HG03565 (cell line): ENCODE data around the gene ATAT1.

Experiments
- ATAC-seq: cut with Tn5 transposase; IDR thresholded peaks from one replicate; pipeline ENCODE4 v1.9.1; 2021; ENCODE audit warnings: mild to moderate bottlenecking, moderate library complexity; ENCODE audit not compliant: unreplicated experiment

Gene ATAT1

GRCh38 chr6:30613251-30614043 is 13.2 kb upstream of the ATAT1 start:
- no peak for ATAC-seq

- ATAC-seq = no peak
Measured at GRCh38 chr6:30614044-30614842, 12.4 kb upstream of the ATAT1 start.

- ATAC-seq = peak; percentile 29
Measured at GRCh38 chr6:30614843-30615218, 11.8 kb upstream of the ATAT1 start.

GRCh38 chr6:30615219-30615957 is 11.3 kb upstream of the ATAT1 start:
- no peak for ATAC-seq

GRCh38 chr6:30615958-30616810 is 10.5 kb upstream of the ATAT1 start:
- no peak for ATAC-seq

GRCh38 chr6:30616811-30617564 is 9.7 kb upstream of the ATAT1 start, which contains the start of gene PPP1R10:
PPP1R10 (minus strand) TSS chr6:30617243; CDS start chr6:30609944, 7,299 bp downstream.
- ATAC-seq = peak; percentile 74

- peak; percentile 57 for ATAC-seq
Measured at GRCh38 chr6:30617565-30618269, 9.0 kb upstream of the ATAT1 start, which contains the start of gene MRPS18B. MRPS18B (plus strand) TSS chr6:30617840; CDS start chr6:30617866, 26 bp downstream.

GRCh38 chr6:30618270-30618797 is 8.3 kb upstream of the ATAT1 start:
- ATAC-seq = no peak

GRCh38 chr6:30619561-30619960 is 7.1 kb upstream of the ATAT1 start:
- ATAC-seq = no peak

GRCh38 chr6:30625511-30625910 is 1.2 kb upstream of the ATAT1 start:
- no peak for ATAC-seq

GRCh38 chr6:30635834-30636233 is 9.2 kb downstream of the ATAT1 start:
- no peak for ATAC-seq

GRCh38 chr6:30640481-30640880 is 13.8 kb downstream of the ATAT1 start:
- no peak for ATAC-seq

GRCh38 chr6:30641048-30641447 is 14.4 kb downstream of the ATAT1 start:
- no peak for ATAC-seq

GRCh38 chr6:30643656-30644055 is 17.0 kb downstream of the ATAT1 start:
- no peak for ATAC-seq

- no peak for ATAC-seq
Measured at GRCh38 chr6:30644769-30645168, 18.1 kb downstream of the ATAT1 start.

- no peak for ATAC-seq
Measured at GRCh38 chr6:30645989-30646388, 19.3 kb downstream of the ATAT1 start.

GRCh38 chr6:30646450-30647241 is 20.0 kb downstream of the ATAT1 start, which contains the start of gene C6orf136:
C6orf136 (plus strand) TSS chr6:30647133; CDS start chr6:30647232, 99 bp downstream.
- ATAC-seq = peak; percentile 40
